Skin epidermis (tissue), 12 donors: ENCODE data around the gene TDRD12.
"Not testable (repeated sequence)": the region's sequence is repeated elsewhere in the genome, so short reads cannot be mapped to it uniquely, and the experiment has no call there.

Experiments used
- H3K27ac ChIP-seq, 21 experiments: fragments of 200-600 bp; sonication (generic) in 11 of 21; one replicate each; pipeline ENCODE4 v1.5.0; 2020; ENCODE audit warnings: mild to moderate bottlenecking in 3 of 21, inconsistent platforms in 2 of 21, moderate library complexity in 2 of 21
- H3K4me3 ChIP-seq, 7 experiments: fragments of 200-600 bp; sonication (generic) in 2 of 7; one replicate each; pipeline ENCODE4 v1.5.0; 2020; ENCODE audit warnings: inconsistent platforms in 2 of 7, mild to moderate bottlenecking in 2 of 7, moderate library complexity in 1 of 7

TDRD12 gene

GRCh38 chr19:32858155-32858554, 138.6 kb downstream of the TDRD12 start:
- no peak overlapping the region for H3K27ac ChIP-seq
- H3K4me3 ChIP-seq: no peak overlapping the region

DNA sequence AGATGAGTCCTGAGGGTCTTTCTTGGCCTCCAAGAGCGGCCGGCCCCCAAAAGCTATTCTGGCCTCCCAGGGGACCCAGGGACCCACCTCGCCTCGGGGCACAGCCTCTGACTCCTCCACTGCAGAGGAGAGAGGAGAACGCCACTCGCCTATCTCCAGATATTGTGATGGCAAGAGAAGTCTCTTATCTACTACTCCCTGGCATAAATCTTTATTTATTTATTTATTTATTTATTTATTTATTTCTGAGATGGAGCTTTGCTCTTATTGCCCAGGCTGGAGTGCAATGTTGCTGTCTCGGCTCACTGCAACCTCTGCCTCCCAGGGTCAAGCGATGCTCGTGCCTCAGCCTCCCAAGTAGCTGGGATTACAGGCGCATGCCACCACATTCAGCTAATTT, 139.0 kb downstream of the TDRD12 start:
- Histone ChIP-seq H3K27ac (no peak overlapping the region), H3K4me3 (no peak overlapping the region)

DNA sequence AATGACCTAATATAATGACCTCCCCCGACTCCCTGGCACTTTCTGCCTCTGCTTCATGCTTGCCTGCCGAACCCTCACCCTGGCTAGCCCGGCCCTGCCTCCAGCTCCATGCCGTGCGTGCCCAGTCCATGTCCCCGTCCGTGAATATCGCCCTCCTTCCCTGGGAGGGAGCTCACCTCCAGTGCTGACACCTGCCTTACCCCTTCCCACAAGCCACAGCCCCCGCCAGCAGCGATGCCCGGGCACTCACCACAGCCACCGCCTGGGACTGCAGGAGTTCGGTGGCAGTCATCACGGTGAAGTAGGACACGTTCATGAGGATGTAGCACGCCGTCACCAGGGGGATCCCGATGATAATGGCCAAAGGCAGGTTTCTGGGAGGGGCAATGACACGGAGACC, 140.0 kb downstream of the TDRD12 start:
- no peak overlapping the region for H3K4me3 ChIP-seq
- H3K27ac ChIP-seq: no peak overlapping the region

- no peak overlapping the region for H3K4me3 ChIP-seq
- H3K27ac ChIP-seq: no peak overlapping the region
Measured at GRCh38 chr19:32861596-32861995, 142.0 kb downstream of the TDRD12 start.

DNA sequence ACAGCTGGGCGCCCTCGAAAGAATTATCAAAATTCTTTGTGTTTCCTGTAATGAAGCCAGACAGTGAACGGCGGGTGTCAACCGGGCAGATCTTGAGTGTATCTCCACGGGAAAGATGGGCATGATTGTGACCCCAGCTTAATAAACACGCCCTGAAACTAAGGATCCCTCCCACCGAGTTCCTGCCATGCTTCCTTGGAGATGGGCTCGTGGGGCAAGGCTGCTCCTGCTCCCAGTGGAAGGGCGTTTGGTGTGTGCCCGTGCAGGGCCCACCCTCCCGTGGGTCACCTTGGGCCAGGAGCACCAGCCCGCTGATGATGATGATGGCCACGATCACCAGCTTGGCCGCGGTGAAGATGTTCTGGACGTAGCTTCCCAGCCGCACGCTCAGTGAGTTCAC, 142.6 kb downstream of the TDRD12 start:
- H3K27ac ChIP-seq: no peak overlapping the region
- no peak overlapping the region for H3K4me3 ChIP-seq

DNA sequence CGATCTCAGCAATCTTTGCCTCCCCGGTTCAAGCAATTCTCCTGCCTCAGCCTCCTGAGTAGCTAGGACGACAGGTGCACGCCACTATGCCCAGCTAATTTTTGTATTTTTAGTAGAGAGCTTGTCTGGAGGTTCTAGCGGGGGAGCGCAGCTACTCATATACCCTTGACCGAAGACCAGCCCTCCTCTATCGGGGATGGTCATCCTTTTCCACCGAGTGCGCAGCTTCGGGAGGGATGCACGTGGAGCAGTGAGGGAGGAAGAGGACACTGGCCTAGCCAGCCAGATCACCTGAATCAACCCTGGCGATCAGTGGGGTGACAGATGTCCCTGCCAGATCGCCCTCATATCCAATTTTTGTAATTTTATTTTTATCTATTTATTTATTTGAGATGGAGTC, 143.2 kb downstream of the TDRD12 start:
- Histone ChIP-seq H3K4me3 (no peak overlapping the region), H3K27ac (no peak overlapping the region)

- no peak overlapping the region for H3K27ac ChIP-seq
- H3K4me3 ChIP-seq: no peak overlapping the region
Measured at GRCh38 chr19:32863301-32863700, 143.7 kb downstream of the TDRD12 start.

DNA sequence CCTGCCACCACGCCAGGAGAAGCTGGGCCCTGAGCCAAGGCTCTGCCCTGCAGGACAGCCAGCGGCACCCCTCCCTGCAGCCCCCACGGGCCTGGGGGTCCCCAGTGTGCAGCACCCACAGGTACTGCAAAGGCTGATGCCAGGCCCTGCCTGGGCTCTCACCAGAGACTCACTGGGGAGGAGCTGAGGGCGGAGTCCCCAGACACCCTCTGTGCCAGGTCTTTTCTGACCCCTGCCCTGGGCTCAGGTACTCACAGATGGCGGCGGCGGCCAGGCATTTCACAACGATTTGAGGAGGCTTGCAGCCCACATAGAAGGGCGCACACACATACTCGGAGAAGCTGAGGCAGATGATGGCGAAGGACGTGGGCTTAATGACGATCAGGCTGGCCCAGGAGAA, 144.3 kb downstream of the TDRD12 start:
- no peak overlapping the region for H3K4me3 ChIP-seq
- no peak overlapping the region for H3K27ac ChIP-seq

- no peak overlapping the region for H3K4me3 ChIP-seq
- no peak overlapping the region for H3K27ac ChIP-seq
Measured at GRCh38 chr19:32864318-32865007, 144.9 kb downstream of the TDRD12 start.

- H3K4me3 ChIP-seq: no peak overlapping the region
- no peak overlapping the region for H3K27ac ChIP-seq
Measured at GRCh38 chr19:32865326-32865725, 145.8 kb downstream of the TDRD12 start.

DNA sequence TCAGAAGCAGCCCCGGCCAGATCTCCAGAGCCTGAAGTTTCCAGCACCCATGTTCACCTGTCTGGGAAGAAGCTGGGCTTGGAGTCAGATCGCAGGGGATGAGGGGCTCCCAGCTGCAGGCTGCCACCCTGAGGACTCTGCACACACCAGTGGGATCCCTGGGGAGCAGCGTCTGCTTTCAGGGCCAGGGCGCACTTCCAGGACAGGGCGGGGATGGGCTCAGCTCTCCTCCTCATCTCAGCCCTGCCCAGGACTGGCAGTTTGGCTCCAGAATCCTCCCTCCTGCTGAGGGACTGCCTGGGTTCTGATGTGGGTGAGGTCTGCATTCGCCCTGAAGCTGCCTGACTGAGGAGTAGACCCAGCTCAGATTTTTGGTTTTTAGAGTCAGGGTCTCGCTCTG, 146.5 kb downstream of the TDRD12 start:
- no peak overlapping the region for H3K27ac ChIP-seq

DNA sequence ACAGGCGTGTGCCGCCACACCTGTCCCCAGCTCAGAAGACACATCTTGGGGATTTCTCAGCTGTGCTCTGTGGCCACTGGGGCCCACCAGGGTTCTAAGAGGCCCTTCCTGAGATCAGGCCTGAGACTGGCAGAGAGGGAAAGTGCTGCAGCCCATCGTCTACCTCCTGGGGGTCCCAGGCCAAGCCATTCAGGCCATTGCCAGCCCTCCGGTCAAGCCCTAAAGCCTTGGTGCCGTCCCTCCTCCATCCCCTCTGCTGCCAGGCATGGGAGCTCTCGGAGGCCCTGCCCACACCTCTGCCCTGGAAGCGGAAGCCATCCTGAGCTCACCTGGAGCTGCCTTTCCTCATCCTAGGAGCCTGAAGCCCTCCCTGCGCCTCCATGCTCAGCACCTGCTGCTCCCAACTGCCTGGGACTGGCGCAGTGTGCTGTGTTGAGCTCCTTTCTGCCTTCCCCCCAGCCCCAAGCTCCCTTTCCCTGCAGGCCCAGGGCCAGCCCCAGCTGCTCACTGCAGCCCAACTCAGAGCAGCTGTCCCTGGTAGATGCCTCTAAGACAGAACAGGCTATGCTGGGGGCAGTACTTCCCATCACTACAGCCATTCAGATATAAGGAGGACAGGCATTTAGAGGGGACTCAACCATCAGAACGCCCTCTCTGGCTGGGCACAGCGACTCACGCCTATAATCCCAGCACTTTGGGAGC, 147.1 kb downstream of the TDRD12 start:
- no peak overlapping the region for H3K27ac ChIP-seq
- no peak overlapping the region for H3K4me3 ChIP-seq

More for the DNA sequence above, 146.5 kb downstream of the TDRD12 start:
- H3K4me3 ChIP-seq: no peak overlapping the region

DNA sequence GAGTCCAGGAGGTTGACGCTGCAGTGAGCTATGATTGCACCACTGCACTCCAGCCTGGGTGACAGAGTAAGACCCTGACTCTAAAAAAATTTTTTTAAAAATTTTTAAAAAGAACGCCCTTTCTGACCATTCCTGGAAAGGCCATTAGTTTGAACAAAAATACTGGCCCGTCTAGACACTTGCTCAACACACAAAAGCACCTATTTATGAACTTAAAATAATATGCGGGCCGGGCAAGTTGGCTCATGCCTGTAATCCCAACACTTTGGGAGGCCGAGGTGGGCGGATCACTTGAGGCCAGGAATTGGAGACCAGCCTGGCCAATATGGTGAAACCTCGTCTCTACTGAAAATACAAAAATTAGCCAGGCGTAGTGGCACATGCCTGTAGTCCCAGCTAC, 147.9 kb downstream of the TDRD12 start:
- H3K4me3 ChIP-seq, H3K27ac ChIP-seq: not testable (repeated sequence)

DNA sequence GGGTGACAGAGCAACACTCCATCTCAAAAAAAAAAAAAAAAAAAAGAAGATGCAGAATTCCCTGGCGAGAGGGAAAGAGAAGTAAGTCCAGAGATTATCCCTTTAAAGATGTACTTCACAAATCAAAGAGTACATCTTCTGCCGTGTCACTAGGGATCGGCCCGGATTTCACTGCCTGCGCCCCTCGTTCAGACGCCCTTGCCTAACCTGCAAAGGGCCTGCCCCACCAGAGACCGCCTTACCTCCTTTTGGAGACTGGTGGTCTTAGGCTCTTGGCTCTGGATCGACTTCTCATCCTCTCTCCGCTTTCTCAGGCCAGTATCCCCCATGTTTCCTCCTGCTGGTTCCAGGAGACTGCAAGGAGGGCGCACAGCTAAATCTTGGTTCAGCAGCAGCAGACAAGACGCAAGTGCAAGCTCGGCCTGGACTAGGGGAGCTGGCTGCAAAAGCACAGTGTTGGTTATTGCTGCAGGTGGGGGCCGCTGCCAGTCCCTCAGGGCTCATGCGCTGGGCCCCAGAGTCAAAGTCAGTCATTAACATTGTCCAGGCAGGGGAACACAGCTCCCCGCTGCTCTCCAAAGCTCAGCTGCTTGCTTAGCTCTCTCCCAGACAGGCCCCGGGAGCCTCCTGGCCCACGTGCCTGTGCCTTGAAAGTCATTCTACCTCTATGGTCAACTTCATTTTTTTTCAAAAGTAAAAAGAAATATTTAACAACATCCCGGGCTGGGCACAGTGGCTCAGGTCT, 148.8 kb downstream of the TDRD12 start:
- Histone ChIP-seq H3K27ac (no peak overlapping the region), H3K4me3 (no peak overlapping the region)

GRCh38 chr19:32869369-32869965, 149.9 kb downstream of the TDRD12 start, which contains the start of gene SLC7A9:
TSS of gene SLC7A9 (minus strand) at chr19:32869767. CDS start at chr19:32868534, 1,233 bp downstream.
- Histone ChIP-seq H3K4me3 (no peak within 1 kb of the TSS), H3K27ac (no peak within 1 kb of the TSS)

DNA sequence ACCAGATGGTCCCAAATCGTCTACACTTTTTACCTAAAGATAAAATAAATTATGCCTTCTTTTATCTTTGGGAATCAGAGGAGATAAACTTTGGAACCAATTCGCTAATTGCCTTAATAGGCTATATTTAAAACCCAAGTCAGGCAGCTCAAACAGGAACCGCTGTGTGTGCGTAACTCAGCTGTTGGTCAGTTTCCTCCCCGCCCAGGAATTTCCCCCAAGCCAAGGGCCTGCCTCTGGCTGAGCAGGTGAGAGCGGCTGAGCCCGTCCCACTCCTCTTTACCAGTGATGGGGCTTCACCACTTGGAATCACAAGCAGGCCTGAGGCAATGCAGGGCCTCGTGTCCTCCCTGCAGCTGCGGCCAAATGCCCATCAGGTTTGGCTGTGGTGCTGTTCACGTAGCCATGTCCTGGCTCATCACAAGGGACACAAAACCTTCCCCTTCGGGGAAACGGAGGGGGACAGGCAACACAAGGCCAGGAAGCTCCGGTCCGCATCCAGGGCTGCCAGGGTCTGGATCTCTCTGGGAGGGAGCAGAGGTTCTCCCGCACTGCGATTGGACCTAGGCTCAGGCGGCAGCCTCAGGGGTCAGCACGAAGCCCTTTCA, 150.5 kb downstream of the TDRD12 start:
- H3K4me3 ChIP-seq: no peak overlapping the region
- no peak overlapping the region for H3K27ac ChIP-seq

- no peak overlapping the region for H3K4me3 ChIP-seq
- no peak overlapping the region for H3K27ac ChIP-seq
Measured at GRCh38 chr19:32870981-32871451, 151.4 kb downstream of the TDRD12 start.

GRCh38 chr19:32872391-32872790, 152.8 kb downstream of the TDRD12 start:
- Histone ChIP-seq H3K4me3 (no peak overlapping the region), H3K27ac (no peak overlapping the region)

DNA sequence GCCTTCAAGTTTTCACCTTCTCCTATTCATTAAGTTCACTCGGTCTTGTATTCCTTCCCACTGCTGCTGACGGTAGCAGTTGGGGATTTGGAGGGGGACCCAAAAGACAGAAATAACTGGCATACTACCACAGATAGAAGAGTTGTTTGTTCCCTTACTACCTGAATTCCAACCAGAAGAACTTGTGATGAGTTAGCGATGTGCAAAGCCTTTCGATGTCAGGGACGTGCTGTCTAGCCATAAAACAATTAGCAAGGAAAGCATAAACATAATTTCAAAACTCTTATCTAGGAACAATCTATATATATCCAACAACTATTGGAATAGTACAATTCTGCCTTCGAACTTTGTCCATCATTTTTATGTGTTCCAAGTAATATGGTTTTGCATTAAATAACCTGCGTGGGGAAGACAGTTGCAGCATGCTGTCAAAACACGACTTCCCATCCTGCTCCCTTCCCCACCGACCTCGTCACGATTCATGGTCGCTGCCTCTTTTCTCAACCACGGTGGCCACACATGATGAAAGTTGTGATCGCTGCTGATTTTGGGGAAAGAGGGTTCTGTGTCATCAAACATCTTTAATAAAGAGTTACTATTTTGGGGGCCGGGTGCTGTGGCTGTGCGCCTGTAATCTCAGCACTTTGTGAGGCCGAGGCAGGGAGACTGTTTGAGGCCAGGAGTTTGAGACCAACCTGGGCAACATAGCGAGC, 153.8 kb downstream of the TDRD12 start:
- H3K27ac ChIP-seq: peak overlapping the region in 1 of 21 experiments; percentile 26
- H3K4me3 ChIP-seq: no peak overlapping the region
